ENCODE measurements around the gene PPCDC. TPM values are rescaled to one million over a fixed set of nuclear protein-coding genes. Genes with fewer than 3 reads are reported as not detected.
A peak's percentile ranks its signal among the peaks of the same experiment; 100 is the strongest.

The PPCDC gene
- total RNA-seq, 6 experiments from 2014 or later: 9.8 to 12.3 (median 11.2) TPM

GRCh38 chr15:74994236-74994635, 29.2 kb upstream of the PPCDC start:
- Mint-ChIP-seq H3K27ac (no peak overlapping the region), H3K36me3 (ENCODE audit: low read depth) (peaks cover 7% of the 10 kb centered on the region), H3K4me1 (ENCODE audit: low read depth) (peaks cover 20% of the 10 kb centered on the region), H3K4me3 (no peak overlapping the region), H3K9me3 (no peaks in the 10 kb centered on the region; the same call in 1 of the 2 replicates), H3K27me3 (ENCODE audit: insufficient read depth) (peaks cover 14% of the 10 kb centered on the region)
- no peak for TF ChIP-seq CTCF (IDR thresholded peaks at IDR 0.05)
- DNase-seq: no peak

- no peaks in the 10 kb centered on the region; the same call in 1 of the 2 replicates for H3K9me3 Mint-ChIP-seq
Observed at GRCh38 chr15:74994685-74995084, 28.7 kb upstream of the PPCDC start.

DNA sequence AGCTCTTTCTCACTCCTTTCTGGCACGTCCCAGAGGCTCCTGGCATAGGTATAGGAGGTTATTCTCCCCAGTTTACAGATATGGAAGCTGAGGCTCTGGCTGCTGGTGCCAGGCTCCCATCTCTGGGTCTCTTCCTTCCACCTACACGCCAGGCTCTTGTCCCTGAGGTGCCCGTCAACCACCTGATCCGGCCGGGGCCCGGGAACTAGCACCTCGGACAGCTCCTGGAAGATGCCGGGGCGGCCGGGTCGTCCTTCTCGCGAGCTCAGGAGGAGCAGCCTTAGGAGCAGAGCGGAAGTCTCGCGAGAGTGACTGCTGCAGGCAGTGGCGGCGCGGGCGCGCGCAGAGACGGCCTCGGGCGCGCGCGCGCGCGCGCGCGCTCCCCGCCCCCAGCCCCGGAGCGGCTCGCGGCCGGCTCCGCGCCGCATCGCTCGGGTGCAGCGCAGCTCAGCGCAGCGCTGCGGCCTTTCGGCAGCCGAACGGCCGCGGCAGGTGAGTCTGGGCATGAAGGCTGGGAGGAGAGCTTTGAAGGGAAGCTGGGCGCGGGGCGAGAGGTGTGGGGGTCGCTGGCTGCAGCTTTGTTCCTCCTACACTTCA, 28.1 kb upstream of the PPCDC start, which contains the start of gene SCAMP5:
Gene SCAMP5 (plus strand): TSS at position 382 of the 597 bp plus-strand sequence. CDS start 16,277 bp downstream, outside the sequence.
- H3K4me3 Mint-ChIP-seq: peak within 1 kb of the TSS; percentile 83
- no peak for TF ChIP-seq CTCF (IDR thresholded peaks at IDR 0.05)
- peaks cover 18% of the 10 kb centered on the region for H3K4me1 Mint-ChIP-seq (ENCODE audit: low read depth)
- peak within 1 kb of the TSS; percentile 9; the same call in 1 of the 2 replicates for H3K27ac Mint-ChIP-seq
- peaks cover 14% of the 10 kb centered on the region for H3K27me3 Mint-ChIP-seq (ENCODE audit: insufficient read depth)
- peaks cover 7% of the 10 kb centered on the region for H3K36me3 Mint-ChIP-seq (ENCODE audit: low read depth)
- DNase-seq: peak; percentile 93
- no peaks in the 10 kb centered on the region; the same call in 1 of the 2 replicates for H3K9me3 Mint-ChIP-seq

More at GRCh38 chr15:74994685-74995084, 28.7 kb upstream of the PPCDC start:
- Mint-ChIP-seq H3K4me1 (ENCODE audit: low read depth) (peaks cover 20% of the 10 kb centered on the region), H3K27me3 (ENCODE audit: insufficient read depth) (peaks cover 14% of the 10 kb centered on the region), H3K36me3 (ENCODE audit: low read depth) (peaks cover 7% of the 10 kb centered on the region), H3K27ac (no peak overlapping the region), H3K4me3 (peak overlapping the region; percentile 83)
- no peak for TF ChIP-seq CTCF (IDR thresholded peaks at IDR 0.05)
- DNase-seq: no peak

- no peaks in the 10 kb centered on the region; the same call in 1 of the 2 replicates for H3K9me3 Mint-ChIP-seq
- H3K27ac Mint-ChIP-seq: peak overlapping the region; percentile 9; the same call in 1 of the 2 replicates
- no peak for TF ChIP-seq CTCF (IDR thresholded peaks at IDR 0.05)
- no peak for DNase-seq
- peaks cover 7% of the 10 kb centered on the region for H3K36me3 Mint-ChIP-seq (ENCODE audit: low read depth)
- H3K27me3 Mint-ChIP-seq (ENCODE audit: insufficient read depth): peaks cover 14% of the 10 kb centered on the region
- H3K4me3 Mint-ChIP-seq: peak overlapping the region; percentile 83
- peaks cover 14% of the 10 kb centered on the region for H3K4me1 Mint-ChIP-seq (ENCODE audit: low read depth)
Observed at GRCh38 chr15:74995779-74996765, 27.3 kb upstream of the PPCDC start.

DNA sequence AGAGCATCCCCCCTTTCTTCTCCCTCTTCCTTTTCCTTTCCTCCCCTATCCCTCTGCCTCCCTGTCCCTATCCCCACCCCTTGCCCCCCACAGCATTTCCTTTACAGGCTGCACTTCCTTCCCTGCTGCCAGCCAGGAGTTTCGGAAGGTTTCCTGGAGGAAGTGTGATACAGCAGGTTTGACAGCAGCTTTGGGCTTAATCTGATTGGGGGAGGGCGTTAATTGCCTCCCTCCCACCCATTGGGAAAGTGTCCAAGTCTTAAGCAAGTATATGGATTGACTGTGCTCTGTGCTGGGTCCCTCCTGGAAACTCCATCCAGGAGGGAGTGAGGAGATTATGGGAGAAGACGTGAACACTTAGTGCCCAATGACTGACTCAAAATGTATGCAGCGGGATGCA, 26.2 kb upstream of the PPCDC start:
- no peak for DNase-seq
- Mint-ChIP-seq H3K36me3 (ENCODE audit: low read depth) (peaks cover 7% of the 10 kb centered on the region), H3K9me3 (no peaks in the 10 kb centered on the region; the same call in 1 of the 2 replicates), H3K4me1 (ENCODE audit: low read depth) (peaks cover 14% of the 10 kb centered on the region), H3K4me3 (no peak overlapping the region), H3K27ac (no peak overlapping the region), H3K27me3 (ENCODE audit: insufficient read depth) (peaks cover 11% of the 10 kb centered on the region)
- TF ChIP-seq CTCF (IDR thresholded peaks at IDR 0.05): no peak
